Occipital lobe (tissue), 2 donors: ENCODE results near the gene ZNF385C. TPM values are rescaled to one million over a fixed set of nuclear protein-coding genes. Genes with fewer than 3 reads are reported as not detected.

Experiments
- DNase-seq: peaks from one replicate; lab custom pipeline; 2025; lab: John Stamatoyannopoulos, UW
- total RNA-seq: library from RNA; depleted of rRNA; stranded (reverse); fragments of >200 nt; gene quantifications from one replicate; pipeline ENCODE4 v1.2.3, GENCODE V29; 2014

ZNF385C gene
- total RNA-seq, 1 donor from 2014 or later: 0.31 TPM

DNA sequence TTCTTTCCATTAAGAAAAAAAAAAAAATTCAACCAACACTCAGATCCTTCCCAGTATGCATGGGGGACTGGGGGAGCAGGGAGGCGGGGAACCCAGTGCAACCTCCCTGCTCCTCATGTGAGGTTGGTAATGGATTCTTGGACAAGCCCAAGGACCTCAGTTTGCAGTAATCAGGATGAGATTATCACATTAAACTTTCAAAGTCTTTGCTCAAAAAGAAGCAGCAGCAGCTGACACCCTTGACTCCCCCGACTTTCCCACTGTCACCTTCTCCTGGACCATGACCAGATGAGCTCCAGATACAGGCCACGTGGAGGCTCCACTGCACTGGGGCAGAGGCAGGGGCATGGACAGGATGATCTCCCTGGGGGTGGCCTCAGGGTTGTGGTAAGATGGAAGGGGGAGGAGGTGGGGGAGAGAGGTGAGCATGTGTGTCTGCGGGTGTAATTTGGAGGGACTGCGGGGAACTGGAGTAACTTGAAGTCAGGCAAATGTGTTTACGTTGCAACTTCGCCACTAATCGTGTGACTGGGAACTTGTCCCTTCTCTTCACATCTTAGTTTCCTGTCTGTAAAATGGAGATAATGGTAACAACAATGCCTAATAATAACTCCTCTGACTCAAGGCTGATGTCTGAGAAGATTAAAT is 19.8 kb downstream of the ZNF385C start:
- no peak for DNase-seq

- DNase-seq: no peak
Measured at GRCh38 chr17:42077755-42078154, 20.5 kb downstream of the ZNF385C start.

DNA sequence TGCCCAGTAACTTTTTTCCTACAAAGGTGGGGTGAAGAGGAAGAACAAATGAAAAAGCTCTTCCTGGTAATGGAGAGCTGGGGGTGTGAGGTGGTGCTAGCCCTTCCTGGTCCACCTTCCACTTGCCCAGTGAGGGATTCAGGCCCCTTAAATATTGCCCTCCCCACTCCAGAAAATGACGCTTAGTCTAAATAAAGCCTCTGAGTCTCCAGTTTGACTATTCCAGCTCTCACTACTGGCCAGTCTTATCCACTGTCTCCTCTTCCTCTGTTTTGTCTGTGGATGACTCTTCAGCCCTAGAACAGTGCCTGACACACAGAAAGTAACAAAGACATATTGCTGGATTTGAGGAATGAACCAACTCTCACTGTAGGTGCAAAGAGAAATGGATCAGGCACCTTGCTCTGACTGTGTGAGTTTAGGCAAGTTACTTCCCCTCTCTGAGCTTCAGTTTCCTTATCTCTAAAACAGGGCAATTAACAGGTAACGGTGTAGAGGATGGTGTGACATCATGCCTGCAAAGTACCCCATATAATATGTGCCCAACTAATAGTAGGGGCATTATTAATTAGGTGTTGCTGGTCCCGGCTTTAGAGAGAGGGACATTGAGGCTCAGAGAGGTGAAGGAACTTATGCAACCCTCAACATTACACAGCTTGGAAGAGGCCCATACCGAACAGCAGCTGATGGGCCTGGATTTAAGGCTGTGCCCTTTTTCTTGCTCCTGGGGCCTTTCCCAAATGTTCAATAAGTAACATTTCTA is 21.3 kb downstream of the ZNF385C start:
- DNase-seq: no peak

DNA sequence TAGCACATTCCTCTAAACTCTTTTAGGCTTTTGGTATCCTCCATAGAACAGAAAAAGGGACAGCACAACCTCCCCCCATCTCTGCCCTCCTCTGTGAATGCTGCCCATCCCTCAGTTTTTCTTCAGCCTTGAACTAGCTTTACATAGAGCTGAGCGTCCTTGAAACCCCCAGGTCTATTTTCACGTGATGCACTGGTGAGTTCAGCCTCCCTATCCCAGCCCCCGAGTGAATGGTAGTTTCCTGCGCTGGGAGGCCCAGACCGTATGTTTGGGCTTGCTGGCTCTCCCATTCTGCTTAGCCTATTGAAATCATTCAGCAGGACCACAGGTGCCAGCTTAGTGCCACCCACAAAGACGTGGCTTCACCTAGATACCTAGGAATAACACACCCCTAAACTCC is 22.5 kb downstream of the ZNF385C start:
- no peak for DNase-seq

GRCh38 chr17:42072323-42073187 is 25.7 kb downstream of the ZNF385C start:
- DNase-seq: no peak

GRCh38 chr17:42071810-42072209 is 26.5 kb downstream of the ZNF385C start:
- DNase-seq: no peak

GRCh38 chr17:42068979-42069378 is 29.3 kb downstream of the ZNF385C start:
- no peak for DNase-seq

DNA sequence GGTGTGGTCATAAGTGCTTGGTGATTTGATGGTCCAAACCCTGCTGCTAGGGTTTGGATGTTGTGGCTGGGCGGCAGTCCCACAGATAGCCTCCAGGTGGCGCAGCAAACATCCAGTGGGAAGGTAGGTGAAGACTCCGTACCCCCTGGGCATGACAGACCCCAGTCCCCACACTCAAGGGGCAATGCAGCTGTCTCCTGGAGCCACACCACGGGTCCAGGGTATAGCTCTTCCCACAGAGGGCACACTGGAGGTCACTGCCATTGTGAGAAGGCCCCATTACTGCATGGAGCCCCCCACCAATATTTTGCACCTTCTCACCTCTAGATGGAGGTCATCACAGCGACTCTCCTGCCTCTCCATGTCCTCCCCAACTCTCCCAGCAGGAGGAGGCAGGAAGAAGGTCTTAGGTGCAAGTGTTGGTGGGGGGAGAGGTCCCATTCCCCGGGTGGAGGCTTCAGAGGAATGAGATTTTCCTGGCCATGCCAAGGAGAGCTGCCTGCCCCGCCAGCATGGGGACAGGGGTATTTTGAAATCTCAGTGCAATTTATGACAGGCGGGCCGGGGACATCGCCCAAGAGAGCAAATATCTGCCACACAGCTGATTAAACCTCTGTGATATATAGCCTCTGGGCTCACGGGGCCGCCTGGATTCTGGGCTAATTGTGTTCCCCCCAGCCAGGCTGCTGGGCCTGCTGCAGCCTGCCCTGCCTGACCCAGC is 30.7 kb downstream of the ZNF385C start:
- DNase-seq: peak; percentile 4

- DNase-seq: no peak
Measured at GRCh38 chr17:42065201-42065600, 33.1 kb downstream of the ZNF385C start.

- no peak for DNase-seq
Measured at GRCh38 chr17:42062681-42063080, 35.6 kb downstream of the ZNF385C start.

- no peak for DNase-seq
Measured at GRCh38 chr17:42061646-42062487, 36.4 kb downstream of the ZNF385C start.

DNA sequence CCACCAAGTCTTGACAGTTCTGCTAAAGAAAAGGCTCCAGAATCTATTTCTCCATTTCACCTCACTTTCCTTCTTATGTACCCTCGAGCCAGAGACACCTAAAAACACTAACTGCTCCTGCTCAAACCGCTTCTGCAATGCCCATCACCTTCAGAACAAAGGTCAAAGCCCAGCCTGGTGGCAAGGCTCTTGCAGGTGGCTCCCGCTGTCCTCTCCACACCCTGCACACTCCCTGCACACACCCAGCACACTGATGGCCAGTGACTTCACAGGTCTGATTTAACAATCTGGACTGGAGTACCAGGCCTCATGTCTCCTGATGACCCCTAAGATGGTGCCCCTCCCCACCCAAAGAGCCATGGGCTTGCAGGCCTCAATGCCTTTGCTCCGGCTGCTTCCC is 38.0 kb downstream of the ZNF385C start:
- no peak for DNase-seq

GRCh38 chr17:42059815-42060214 is 38.5 kb downstream of the ZNF385C start:
- DNase-seq: no peak

DNA sequence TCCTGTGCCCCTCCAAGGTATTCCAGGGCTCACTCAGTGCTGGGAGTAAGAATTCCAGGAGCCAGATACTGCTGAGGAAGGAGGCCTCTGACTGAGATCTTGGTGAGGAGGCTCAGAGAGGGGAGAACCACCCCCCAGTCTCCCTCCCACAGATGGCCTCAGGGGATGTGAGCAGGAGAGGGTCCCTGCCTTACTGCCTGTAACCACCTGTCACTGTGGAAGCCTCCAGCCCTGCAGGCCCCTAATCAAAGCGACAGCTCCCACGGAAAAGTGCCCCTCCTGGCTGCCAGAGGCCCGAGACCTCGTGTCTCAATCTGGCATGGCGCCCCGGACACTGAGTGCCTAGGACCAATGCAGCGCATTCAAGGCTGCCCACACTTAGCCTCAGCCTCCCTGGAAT is 40.2 kb downstream of the ZNF385C start:
- no peak for DNase-seq

DNA sequence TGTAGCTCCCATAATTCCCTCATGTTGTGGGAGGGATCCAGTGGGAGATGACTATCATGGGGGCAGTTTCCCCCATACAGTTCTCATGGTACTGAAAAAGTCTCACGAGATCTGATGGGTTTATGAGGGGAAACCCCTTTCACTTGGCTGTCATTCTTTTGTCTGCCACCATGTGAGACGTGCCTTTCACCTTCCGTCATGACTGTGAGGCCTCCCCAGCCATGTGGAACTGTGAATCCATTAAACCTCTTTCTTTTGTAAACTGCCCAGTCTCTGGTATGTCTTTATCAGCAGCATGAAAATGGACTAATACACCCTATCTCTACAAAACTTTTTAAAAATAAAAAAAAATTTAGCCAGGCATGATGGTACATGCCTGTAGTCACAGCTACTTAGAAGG is 41.6 kb downstream of the ZNF385C start:
- DNase-seq: no peak

DNA sequence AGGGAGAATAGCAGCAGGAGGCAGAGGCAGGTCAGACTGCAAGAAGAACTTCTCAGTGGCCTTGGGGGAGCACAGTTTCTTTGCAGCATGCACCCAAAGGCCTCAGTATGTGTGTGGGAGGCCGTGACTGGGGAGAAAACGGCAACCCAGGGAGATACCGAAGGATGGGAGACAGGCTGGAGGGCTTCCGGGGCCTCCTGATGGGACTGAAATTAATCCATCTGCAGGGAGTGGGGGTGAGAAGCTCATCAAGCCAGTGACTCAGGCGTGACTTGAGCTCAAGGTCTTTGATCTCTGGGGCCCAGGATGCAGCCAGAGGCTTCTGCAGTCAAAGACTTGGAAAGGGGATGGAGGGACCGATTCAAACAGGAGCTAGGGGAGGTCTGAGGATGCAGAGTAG is 42.8 kb downstream of the ZNF385C start:
- DNase-seq: no peak

DNA sequence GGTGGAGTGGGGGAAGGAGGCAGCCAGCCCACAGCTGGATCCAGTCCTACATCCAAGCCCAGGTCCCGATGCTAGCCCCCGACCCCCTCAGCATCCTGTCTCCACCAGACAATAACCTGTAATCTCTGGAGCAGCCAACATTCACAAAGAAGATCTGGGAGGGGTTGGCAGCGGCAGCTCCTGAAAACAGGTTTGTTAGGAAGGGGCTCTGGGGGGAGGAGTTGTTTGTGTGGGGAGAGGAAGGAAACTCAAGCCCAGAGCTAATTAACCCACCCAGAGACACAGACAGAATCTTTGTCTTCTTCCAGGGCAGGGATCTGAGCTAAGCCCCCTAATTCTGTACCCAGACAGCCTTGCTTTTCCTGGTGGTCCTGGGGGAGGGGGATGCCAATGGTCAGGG is 43.2 kb downstream of the ZNF385C start:
- no peak for DNase-seq

GRCh38 chr17:42053731-42054500 is 44.4 kb downstream of the ZNF385C start:
- no peak for DNase-seq

DNA sequence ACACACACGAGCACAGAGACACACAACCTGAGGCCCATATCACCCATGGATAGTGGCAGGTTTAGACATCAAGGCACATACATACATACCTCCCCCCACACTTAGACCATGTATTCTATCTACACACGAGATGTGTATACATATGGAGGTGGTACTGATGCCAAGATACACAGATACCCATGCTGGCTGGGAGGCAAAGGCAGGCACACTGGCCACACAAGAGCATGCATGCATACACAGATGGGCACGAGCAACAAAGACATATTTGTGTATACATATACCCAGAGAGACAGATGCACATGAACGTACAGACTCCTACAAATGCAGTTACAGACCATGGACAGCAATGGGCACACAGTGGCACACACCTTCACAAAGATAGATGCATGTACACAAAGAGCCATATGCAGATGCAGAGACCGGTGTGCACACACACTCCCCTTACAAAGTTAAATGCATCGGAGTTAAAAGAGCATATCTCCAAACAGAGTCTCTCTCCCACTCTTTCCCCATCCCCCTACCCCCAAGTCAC is 45.9 kb downstream of the ZNF385C start:
- no peak for DNase-seq

GRCh38 chr17:42051645-42052044 is 46.6 kb downstream of the ZNF385C start:
- DNase-seq: no peak
